NB4 (cell line): Measurements from ENCODE around the gene DCTN2.

ENCODE experiments used
- DNase-seq: peaks from one replicate; pipeline ENCODE4 v3.0.0; 2010; ENCODE audit warnings: low read depth
- H3K4me3 ChIP-seq: one replicate; pipeline ENCODE4 v1.5.1; 2011; ENCODE audit warnings: mild to moderate bottlenecking, low read depth, low read length, moderate library complexity
- CTCF ChIP-seq: IDR thresholded peaks from one replicate; pipeline ENCODE4 v1.5.1; 2012; ENCODE audit warnings: low read depth, low read length
- MAX ChIP-seq: IDR thresholded peaks from 2 replicates; pipeline ENCODE4 v1.6.1; 2011; ENCODE audit warnings: low read depth, low read length
- MYC ChIP-seq: IDR thresholded peaks from 2 replicates; pipeline ENCODE4 v1.6.1; 2011; ENCODE audit warnings: low read depth, low read length
- POLR2A ChIP-seq: IDR thresholded peaks from 2 replicates; pipeline ENCODE4 v1.6.1; 2011; ENCODE audit warnings: mild to moderate bottlenecking; ENCODE audit not compliant: insufficient read length; ENCODE audit errors: extremely low read depth

Gene DCTN2

GRCh38 chr12:57583008-57583831, 36.2 kb upstream of the DCTN2 start:
- TF ChIP-seq POLR2A (no peak), CTCF (peak; percentile 97), MAX (peak; percentile 67), MYC (no peak)
- no peak overlapping the region for H3K4me3 ChIP-seq
- DNase-seq = peak; percentile 88

- no peak for DNase-seq
- no peak for TF ChIP-seq POLR2A
- TF ChIP-seq MYC = no peak
- TF ChIP-seq MAX = no peak
- TF ChIP-seq CTCF = no peak
- H3K4me3 ChIP-seq = no peak overlapping the region
These were observed 35.4 kb upstream of the DCTN2 start for GRCh38 chr12:57582440-57582839.

DNA sequence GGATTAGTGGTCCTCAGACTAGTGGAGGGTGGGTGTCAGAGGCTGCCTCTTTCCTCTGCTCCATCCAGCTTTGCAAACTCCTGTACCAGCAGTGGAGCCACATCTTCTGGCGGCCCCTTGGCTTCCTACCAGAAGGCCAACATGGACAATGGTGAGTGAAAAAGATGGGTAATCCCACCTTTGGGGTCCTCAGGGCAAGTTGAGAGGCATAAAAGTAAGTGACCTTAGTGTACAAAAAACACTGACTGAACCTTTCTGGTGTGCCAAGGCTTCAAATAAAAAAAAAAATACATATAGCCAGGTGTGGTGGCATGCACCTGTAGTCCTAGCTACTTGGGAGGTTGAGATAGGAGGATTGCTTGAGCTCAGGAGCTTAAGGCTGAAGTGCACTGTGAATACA, 34.8 kb upstream of the DCTN2 start:
- no peak overlapping the region for H3K4me3 ChIP-seq
- TF ChIP-seq POLR2A (no peak), MAX (no peak), CTCF (no peak), MYC (no peak)
- no peak for DNase-seq

DNA sequence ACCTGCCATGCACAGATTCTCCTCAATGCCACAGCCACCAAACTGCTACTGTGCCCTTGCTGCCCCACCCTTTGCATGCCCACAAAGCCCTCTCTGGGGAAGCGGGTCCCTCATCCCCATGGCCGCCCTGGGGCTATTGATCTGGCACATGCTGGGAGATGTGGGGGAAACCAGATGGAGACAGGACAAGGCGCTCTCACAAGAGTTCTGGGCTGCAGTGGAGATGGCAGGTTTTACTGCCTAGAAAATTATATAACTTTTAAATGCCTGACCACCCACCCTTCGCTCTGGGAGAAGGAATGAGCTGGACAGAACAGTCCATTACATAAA, 33.4 kb upstream of the DCTN2 start:
- DNase-seq = no peak
- no peak overlapping the region for H3K4me3 ChIP-seq
- no peak for TF ChIP-seq POLR2A
- no peak for TF ChIP-seq MAX
- TF ChIP-seq MYC = no peak
- TF ChIP-seq CTCF = no peak

DNA sequence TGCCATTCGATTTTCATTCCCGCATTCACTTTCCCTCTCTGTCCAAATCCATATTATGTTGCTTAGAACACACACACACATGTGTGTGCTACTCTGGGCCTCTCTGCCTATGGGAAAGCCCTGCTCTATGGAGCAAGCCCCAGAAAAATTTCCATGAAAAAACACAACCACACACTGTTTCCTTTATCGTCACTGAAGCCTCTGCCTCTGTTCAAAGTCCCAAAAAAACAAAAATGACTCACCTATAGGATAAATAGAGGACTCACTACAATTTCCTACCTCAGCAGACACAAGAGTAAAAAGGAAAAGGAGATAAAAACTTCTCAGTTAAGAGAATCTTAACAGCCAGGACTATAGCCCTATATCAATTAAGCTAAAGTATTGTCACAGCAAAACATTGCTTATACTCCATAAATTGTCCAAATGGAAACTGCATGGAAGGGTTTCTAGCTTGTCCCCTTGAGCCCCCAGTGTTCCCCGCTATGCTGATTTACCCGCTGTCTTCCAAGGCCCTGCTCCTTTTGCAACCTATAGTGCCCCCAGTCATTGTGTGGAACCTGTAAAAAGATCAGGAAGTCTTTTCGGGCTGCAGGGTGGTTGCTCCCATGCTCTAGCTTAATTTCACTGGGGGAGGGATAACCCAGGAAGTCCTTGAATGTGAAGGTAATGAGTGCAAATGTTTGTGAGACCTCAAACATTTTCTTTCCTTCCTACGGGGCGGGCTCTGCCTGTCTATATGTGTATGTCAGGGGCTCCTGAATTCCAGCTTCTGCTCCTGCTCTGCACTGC, 32.9 kb upstream of the DCTN2 start:
- no peak for TF ChIP-seq MAX
- TF ChIP-seq CTCF = no peak
- no peak for TF ChIP-seq MYC
- no peak for TF ChIP-seq POLR2A
- DNase-seq = no peak
- H3K4me3 ChIP-seq = no peak overlapping the region
